Testis (tissue), 2 donors: ENCODE data around the gene AVL9.

ENCODE experiments used
- CTCF ChIP-seq, 3 experiments: fragments of 450-650 bp in 2 of 3; fragments of 200-600 bp in 1 of 3; sonication (generic) in 1 of 3; IDR thresholded peaks; one replicate each; pipeline ENCODE4 v1.5.1; 2016 to 2019; ENCODE audit warnings: antibody characterized with exemption in 3 of 3, mild to moderate bottlenecking in 2 of 3, moderate library complexity in 1 of 3
- POLR2A ChIP-seq: fragments of 450-650 bp; IDR thresholded peaks from one replicate; pipeline ENCODE4 v1.6.1; 2017; ENCODE audit warnings: antibody characterized with exemption, mild to moderate bottlenecking, moderate library complexity

DNA sequence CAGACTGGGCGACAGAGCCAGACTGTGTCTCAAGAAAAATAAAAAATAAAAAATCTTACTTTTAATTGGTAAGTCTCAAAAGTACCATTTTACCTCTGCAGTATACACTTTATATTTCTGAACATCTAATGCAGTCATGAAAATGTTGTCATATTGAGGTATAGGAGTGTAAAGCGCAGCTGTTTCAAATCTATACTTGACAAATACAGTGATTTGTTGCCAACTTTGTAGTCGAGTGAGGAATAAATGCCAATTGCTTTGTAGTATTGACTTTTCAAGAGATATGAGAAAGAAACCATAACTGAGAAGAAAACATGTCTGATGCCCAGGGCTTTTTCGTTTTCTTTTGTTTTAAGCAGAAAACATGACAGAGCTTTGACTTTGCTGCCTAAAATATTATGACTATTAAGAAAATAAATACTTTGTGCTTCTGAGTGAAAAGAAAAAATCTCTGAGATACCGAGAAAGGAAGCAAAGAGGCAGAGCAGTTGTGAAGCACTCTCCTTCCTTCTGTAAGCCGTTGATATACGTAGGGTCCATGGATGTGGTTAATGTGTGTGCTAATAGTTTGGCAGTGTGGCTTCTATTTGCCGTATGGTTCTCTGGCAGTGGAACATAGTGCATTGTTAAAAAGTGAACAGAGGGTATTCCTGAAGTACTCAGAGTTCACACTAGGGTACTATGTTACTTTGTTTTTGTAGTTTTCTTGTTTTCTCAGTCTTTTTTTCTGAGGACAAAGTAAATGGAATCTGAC is 38.2 kb downstream of the AVL9 start:
- TF ChIP-seq CTCF (IDR thresholded peaks at IDR 0.05) = no peak
- TF ChIP-seq POLR2A = no peak
